Measurements from ENCODE around the gene PRC1.

Gene PRC1

DNA sequence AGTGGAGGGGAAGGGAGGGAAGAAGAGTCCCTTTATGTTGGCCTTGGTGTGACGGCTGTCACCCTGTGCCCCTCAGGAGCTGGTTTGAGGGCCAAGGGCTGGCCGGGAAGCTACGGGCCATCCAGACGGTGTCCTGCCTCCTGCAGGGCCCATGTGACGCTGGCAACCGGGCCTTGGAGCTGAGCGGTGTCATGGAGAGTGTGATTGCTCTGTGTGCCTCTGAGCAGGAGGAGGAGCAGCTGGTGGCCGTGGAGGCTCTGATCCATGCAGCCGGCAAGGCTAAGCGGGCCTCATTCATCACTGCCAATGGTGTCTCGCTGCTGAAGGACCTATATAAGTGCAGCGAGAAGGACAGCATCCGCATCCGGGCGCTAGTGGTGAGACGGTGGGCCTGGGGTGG lies 47.8 kb downstream of the PRC1 start:
- Histone ChIP-seq H3K18ac (ENCODE audit: low read length) (no peak overlapping the region), H2BK15ac (ENCODE audit: low read length) (no peak overlapping the region), H2AFZ (ENCODE audit: low read length) (no peak overlapping the region), H3K9me3 (replicated peaks in 1 of 2; ENCODE audit: control insufficient read depth in 2 of 2, insufficient read depth in 1 of 2, low read depth in 1 of 2, low read length in 2 of 2) (no peaks in the 10 kb centered on the region), H3K36me3 (replicated peaks in 1 of 2; ENCODE audit: control insufficient read depth in 2 of 2, insufficient read depth in 2 of 2, low read length in 2 of 2) (peaks cover 58 to 90% of the 10 kb centered on the region in 2 donors), H3K79me1 (ENCODE audit: low read depth, low read length) (peaks cover 1% of the 10 kb centered on the region), H3K4me2 (ENCODE audit: insufficient read depth, low read length, poor library complexity, severe bottlenecking) (no peak overlapping the region), H3K14ac (ENCODE audit: low read length) (no peak overlapping the region), H2AK5ac (ENCODE audit: low read depth, low read length) (no peak overlapping the region), H2BK12ac (ENCODE audit: low read length) (no peak overlapping the region), H3K23ac (ENCODE audit: low read depth, low read length, poor library complexity) (peak overlapping the region; percentile 95), H3K27ac (replicated peaks; ENCODE audit: low read length) (no peak overlapping the region), H3K4me1 (ENCODE audit: control insufficient read depth in 2 of 2, insufficient read depth in 1 of 2, low read depth in 1 of 2, low read length in 2 of 2) (no peaks in the 10 kb centered on the region), H3K9ac (ENCODE audit: low read depth, low read length, poor library complexity) (peak overlapping the region; percentile 70), H3K4ac (ENCODE audit: low read length) (no peak overlapping the region), H2BK120ac (ENCODE audit: low read depth, low read length) (no peak overlapping the region), H3K4me3 (ENCODE audit: low read length in 2 of 2) (no peak overlapping the region), H4K8ac (ENCODE audit: low read depth, low read length) (peak overlapping the region; percentile 17), H2BK5ac (ENCODE audit: low read length) (no peak overlapping the region), H4K91ac (ENCODE audit: low read depth, low read length, poor library complexity) (no peak overlapping the region), H3K27me3 (ENCODE audit: control insufficient read depth in 3 of 3, insufficient read depth in 3 of 3, low read depth in 1 of 3, low read length in 3 of 3) (no peaks in the 10 kb centered on the region)
- WGBS, 2 donors (ENCODE audit: extremely low coverage in 2 of 2, insufficient read length in 2 of 2, insufficient replicate concordance in 1 of 2) = no CpG with 5 or more reads among the region's 16 CpGs
- no peak for DNase-seq (ENCODE audit: low spot score)

DNA sequence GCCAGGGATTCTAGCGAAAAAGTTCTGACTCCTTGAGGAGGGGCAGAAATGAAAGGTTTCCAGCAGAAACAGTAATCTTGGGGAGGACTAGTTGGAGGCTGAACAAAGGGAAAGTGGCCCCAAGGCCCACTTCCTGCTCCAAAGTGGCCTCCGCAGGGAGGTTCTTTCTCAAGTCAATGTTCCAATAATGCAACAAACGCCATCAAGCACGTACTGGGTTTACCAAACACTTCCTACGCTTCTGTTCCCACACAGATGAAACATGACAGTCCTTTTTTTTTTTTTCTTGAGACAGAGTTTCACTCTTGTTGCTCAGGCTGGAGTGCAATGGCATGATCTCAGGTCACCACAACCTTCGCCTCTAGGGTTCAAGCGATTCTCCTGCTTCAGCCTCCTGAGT lies 49.2 kb downstream of the PRC1 start:
- no CpG with 5 or more reads among the region's 7 CpGs for WGBS, 2 donors (ENCODE audit: extremely low coverage in 2 of 2, insufficient read length in 2 of 2, insufficient replicate concordance in 1 of 2)
- H3K9me3 ChIP-seq (replicated peaks in 1 of 2; ENCODE audit: control insufficient read depth in 2 of 2, insufficient read depth in 1 of 2, low read depth in 1 of 2, low read length in 2 of 2) = no peaks in the 10 kb centered on the region
- peaks cover 60 to 90% of the 10 kb centered on the region in 2 donors for H3K36me3 ChIP-seq (replicated peaks in 1 of 2; ENCODE audit: control insufficient read depth in 2 of 2, insufficient read depth in 2 of 2, low read length in 2 of 2)
- H3K4me1 ChIP-seq (ENCODE audit: control insufficient read depth in 2 of 2, insufficient read depth in 1 of 2, low read depth in 1 of 2, low read length in 2 of 2) = no peaks in the 10 kb centered on the region
- H4K91ac ChIP-seq (ENCODE audit: low read depth, low read length, poor library complexity) = no peak overlapping the region
- no peak overlapping the region for H2BK120ac ChIP-seq (ENCODE audit: low read depth, low read length)
- H3K4me3 ChIP-seq (ENCODE audit: low read length in 2 of 2) = no peak overlapping the region
- DNase-seq (ENCODE audit: low spot score) = no peak
- no peak overlapping the region for H3K23ac ChIP-seq (ENCODE audit: low read depth, low read length, poor library complexity)
- no peak overlapping the region for H3K9ac ChIP-seq (ENCODE audit: low read depth, low read length, poor library complexity)
- H3K27me3 ChIP-seq (ENCODE audit: control insufficient read depth in 3 of 3, insufficient read depth in 3 of 3, low read depth in 1 of 3, low read length in 3 of 3) = no peaks in the 10 kb centered on the region
- H3K4ac ChIP-seq (ENCODE audit: low read length) = no peak overlapping the region
- H2BK15ac ChIP-seq (ENCODE audit: low read length) = no peak overlapping the region
- no peak overlapping the region for H2AK5ac ChIP-seq (ENCODE audit: low read depth, low read length)
- no peak overlapping the region for H4K8ac ChIP-seq (ENCODE audit: low read depth, low read length)
- H2AFZ ChIP-seq (ENCODE audit: low read length) = no peak overlapping the region
- no peak overlapping the region for H3K4me2 ChIP-seq (ENCODE audit: insufficient read depth, low read length, poor library complexity, severe bottlenecking)
- H3K27ac ChIP-seq (replicated peaks; ENCODE audit: low read length) = no peak overlapping the region
- peaks cover under 1% of the 10 kb centered on the region for H3K79me1 ChIP-seq (ENCODE audit: low read depth, low read length)
- H2BK12ac ChIP-seq (ENCODE audit: low read length) = no peak overlapping the region
- H3K18ac ChIP-seq (ENCODE audit: low read length) = no peak overlapping the region
- H3K14ac ChIP-seq (ENCODE audit: low read length) = no peak overlapping the region
- no peak overlapping the region for H2BK5ac ChIP-seq (ENCODE audit: low read length)

DNA sequence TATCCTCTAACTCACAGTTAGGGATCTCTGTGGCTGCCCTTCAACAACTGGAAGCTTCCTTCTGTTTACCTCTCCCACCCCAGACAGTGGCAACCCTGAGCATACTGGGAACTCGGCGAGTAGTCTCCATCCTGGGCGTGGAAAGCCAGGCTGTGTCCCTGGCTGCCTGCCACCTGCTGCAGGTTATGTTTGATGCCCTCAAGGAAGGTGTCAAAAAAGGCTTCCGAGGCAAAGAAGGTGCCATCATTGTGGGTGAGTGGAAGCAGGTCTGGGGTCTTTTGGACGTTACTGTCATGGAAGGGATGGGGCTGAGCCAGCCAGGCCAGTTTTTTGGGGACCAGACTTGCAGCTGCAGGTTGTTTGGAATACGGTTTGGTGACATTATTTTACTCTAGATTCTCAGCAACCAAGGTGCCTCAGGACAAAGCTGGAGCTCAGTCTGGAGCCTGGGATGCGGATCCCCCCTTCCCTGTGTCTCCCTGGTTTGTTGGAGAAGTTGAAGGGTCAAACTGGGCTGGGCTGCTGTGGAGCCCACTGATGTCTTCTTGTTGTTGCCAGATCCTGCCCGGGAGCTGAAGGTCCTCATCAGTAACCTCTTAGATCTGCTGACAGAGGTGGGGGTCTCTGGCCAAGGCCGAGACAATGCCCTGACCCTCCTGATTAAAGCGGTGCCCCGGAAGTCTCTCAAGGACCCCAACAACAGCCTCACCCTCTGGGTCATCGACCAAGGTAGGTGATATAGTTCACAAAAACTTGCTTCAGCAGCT lies 51.8 kb downstream of the PRC1 start:
- H3K27me3 ChIP-seq (ENCODE audit: control insufficient read depth in 3 of 3, insufficient read depth in 3 of 3, low read depth in 1 of 3, low read length in 3 of 3) = no peaks in the 10 kb centered on the region
- no peak overlapping the region for H2AFZ ChIP-seq (ENCODE audit: low read length)
- H3K4me2 ChIP-seq (ENCODE audit: insufficient read depth, low read length, poor library complexity, severe bottlenecking) = no peak overlapping the region
- H3K18ac ChIP-seq (ENCODE audit: low read length) = no peak overlapping the region
- no CpG with 5 or more reads among the region's 12 CpGs for WGBS, 2 donors (ENCODE audit: extremely low coverage in 2 of 2, insufficient read length in 2 of 2, insufficient replicate concordance in 1 of 2)
- H2BK15ac ChIP-seq (ENCODE audit: low read length) = no peak overlapping the region
- H3K23ac ChIP-seq (ENCODE audit: low read depth, low read length, poor library complexity) = no peak overlapping the region
- no peak overlapping the region for H3K27ac ChIP-seq (replicated peaks; ENCODE audit: low read length)
- no peaks in the 10 kb centered on the region for H3K4me1 ChIP-seq (ENCODE audit: control insufficient read depth in 2 of 2, insufficient read depth in 1 of 2, low read depth in 1 of 2, low read length in 2 of 2)
- peaks cover 53 to 90% of the 10 kb centered on the region in 2 donors for H3K36me3 ChIP-seq (replicated peaks in 1 of 2; ENCODE audit: control insufficient read depth in 2 of 2, insufficient read depth in 2 of 2, low read length in 2 of 2)
- H3K14ac ChIP-seq (ENCODE audit: low read length) = no peak overlapping the region
- no peak overlapping the region for H4K8ac ChIP-seq (ENCODE audit: low read depth, low read length)
- no peaks in the 10 kb centered on the region for H3K79me1 ChIP-seq (ENCODE audit: low read depth, low read length)
- H3K9ac ChIP-seq (ENCODE audit: low read depth, low read length, poor library complexity) = no peak overlapping the region
- no peak overlapping the region for H2BK12ac ChIP-seq (ENCODE audit: low read length)
- H2BK120ac ChIP-seq (ENCODE audit: low read depth, low read length) = no peak overlapping the region
- H3K4ac ChIP-seq (ENCODE audit: low read length) = no peak overlapping the region
- no peak for DNase-seq (ENCODE audit: low spot score)
- no peak overlapping the region for H3K4me3 ChIP-seq (ENCODE audit: low read length in 2 of 2)
- no peak overlapping the region for H2BK5ac ChIP-seq (ENCODE audit: low read length)
- H4K91ac ChIP-seq (ENCODE audit: low read depth, low read length, poor library complexity) = no peak overlapping the region
- H3K9me3 ChIP-seq (replicated peaks in 1 of 2; ENCODE audit: control insufficient read depth in 2 of 2, insufficient read depth in 1 of 2, low read depth in 1 of 2, low read length in 2 of 2) = no peaks in the 10 kb centered on the region
- no peak overlapping the region for H2AK5ac ChIP-seq (ENCODE audit: low read depth, low read length)

DNA sequence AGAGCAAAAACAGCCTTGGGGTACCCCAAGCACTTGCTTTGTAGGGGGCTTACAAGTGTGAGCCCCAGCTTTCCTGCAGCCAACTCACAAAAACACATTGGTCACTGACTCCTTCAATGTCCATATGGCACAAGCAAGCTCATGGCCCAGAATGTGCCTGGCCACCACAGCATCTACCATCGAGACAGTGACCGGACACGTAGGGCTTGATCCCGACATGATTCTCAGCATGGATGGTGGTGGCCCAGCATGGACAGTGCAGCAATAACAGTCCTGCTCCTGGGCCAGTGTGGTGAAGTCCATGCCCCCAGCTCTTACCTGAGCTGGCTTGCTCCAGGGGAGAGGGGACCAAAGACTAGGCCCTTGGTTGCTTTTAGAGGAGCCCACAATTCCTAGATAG lies 53.3 kb downstream of the PRC1 start:
- no peak overlapping the region for H2BK120ac ChIP-seq (ENCODE audit: low read depth, low read length)
- H2BK15ac ChIP-seq (ENCODE audit: low read length) = no peak overlapping the region
- H3K9me3 ChIP-seq (replicated peaks in 1 of 2; ENCODE audit: control insufficient read depth in 2 of 2, insufficient read depth in 1 of 2, low read depth in 1 of 2, low read length in 2 of 2) = no peaks in the 10 kb centered on the region
- peak overlapping the region in 1 of 2 donors; percentile 26 for H3K4me3 ChIP-seq (ENCODE audit: low read length in 2 of 2)
- no peak overlapping the region for H3K9ac ChIP-seq (ENCODE audit: low read depth, low read length, poor library complexity)
- WGBS, 2 donors (ENCODE audit: extremely low coverage in 2 of 2, insufficient read length in 2 of 2, insufficient replicate concordance in 1 of 2) = no CpG with 5 or more reads among the region's 4 CpGs
- H3K14ac ChIP-seq (ENCODE audit: low read length) = no peak overlapping the region
- no peak overlapping the region for H3K23ac ChIP-seq (ENCODE audit: low read depth, low read length, poor library complexity)
- H3K4me1 ChIP-seq (ENCODE audit: control insufficient read depth in 2 of 2, insufficient read depth in 1 of 2, low read depth in 1 of 2, low read length in 2 of 2) = peaks cover 3 to 4% of the 10 kb centered on the region in 2 donors
- H3K36me3 ChIP-seq (replicated peaks in 1 of 2; ENCODE audit: control insufficient read depth in 2 of 2, insufficient read depth in 2 of 2, low read length in 2 of 2) = peaks cover 41 to 87% of the 10 kb centered on the region in 2 donors
- no peak overlapping the region for H2AFZ ChIP-seq (ENCODE audit: low read length)
- H4K8ac ChIP-seq (ENCODE audit: low read depth, low read length) = no peak overlapping the region
- no peak overlapping the region for H3K27ac ChIP-seq (replicated peaks; ENCODE audit: low read length)
- no peak overlapping the region for H3K4me2 ChIP-seq (ENCODE audit: insufficient read depth, low read length, poor library complexity, severe bottlenecking)
- H3K79me1 ChIP-seq (ENCODE audit: low read depth, low read length) = no peaks in the 10 kb centered on the region
- no peak for DNase-seq (ENCODE audit: low spot score)
- no peak overlapping the region for H2BK5ac ChIP-seq (ENCODE audit: low read length)
- H2AK5ac ChIP-seq (ENCODE audit: low read depth, low read length) = no peak overlapping the region
- no peak overlapping the region for H3K4ac ChIP-seq (ENCODE audit: low read length)
- no peak overlapping the region for H4K91ac ChIP-seq (ENCODE audit: low read depth, low read length, poor library complexity)
- no peak overlapping the region for H3K18ac ChIP-seq (ENCODE audit: low read length)
- H2BK12ac ChIP-seq (ENCODE audit: low read length) = no peak overlapping the region
- H3K27me3 ChIP-seq (ENCODE audit: control insufficient read depth in 3 of 3, insufficient read depth in 3 of 3, low read depth in 1 of 3, low read length in 3 of 3) = no peaks in the 10 kb centered on the region

Measured in neuronal stem cell (in vitro differentiated cells).